Measurements from ENCODE around the gene GUCA1A. TPM values are rescaled to one million over a fixed set of nuclear protein-coding genes. Genes with fewer than 3 reads are reported as not detected.
A peak's percentile ranks its signal among the peaks of the same experiment; 100 is the strongest.

Gene GUCA1A
- polyA plus RNA-seq, 1 experiment, result 0.20 TPM

- DNase-seq (ENCODE audit: low read depth), result no peak
- CTCF ChIA-PET, result interaction anchor here (1.4 kb wide), 1 partner anchor 11 kb away, joined by 5 read pairs; no protein-coding TSS in a partner anchor
- Histone ChIP-seq H3K27me3 (ENCODE audit: control insufficient read depth, insufficient read depth, low read length) (no peaks in the 10 kb centered on the region), H3K4me3 (ENCODE audit: low read depth, low read length) (no peak overlapping the region), H3K36me3 (ENCODE audit: control insufficient read depth, insufficient read depth, low read length) (no peaks in the 10 kb centered on the region)
- POLR2A ChIA-PET, result no interaction called here
- TF ChIP-seq CTCF (IDR thresholded peaks at IDR 0.05; ENCODE audit: insufficient read depth, low read depth, low read length), result no peak
Measured at GRCh38 chr6:42135722-42136121, 37.4 kb upstream of the GUCA1A start.

- peak; percentile 49 for TF ChIP-seq CTCF (IDR thresholded peaks at IDR 0.05; ENCODE audit: insufficient read depth, low read depth, low read length)
- no peak for DNase-seq (ENCODE audit: low read depth)
- Histone ChIP-seq H3K4me3 (ENCODE audit: low read depth, low read length) (no peak overlapping the region), H3K27me3 (ENCODE audit: control insufficient read depth, insufficient read depth, low read length) (no peaks in the 10 kb centered on the region), H3K36me3 (ENCODE audit: control insufficient read depth, insufficient read depth, low read length) (no peaks in the 10 kb centered on the region)
- CTCF ChIA-PET, result interaction anchor here (0.8 to 1.4 kb wide), 3 partner anchors 12 to 29 kb away, joined by 3 to 5 read pairs (median 5); no protein-coding TSS in a partner anchor
- POLR2A ChIA-PET, result interaction anchor here (0.6 to 0.7 kb wide), 2 partner anchors 67 to 1229 kb away, joined by 3 to 6 read pairs; no protein-coding TSS in a partner anchor
Measured at GRCh38 chr6:42136508-42137193, 36.5 kb upstream of the GUCA1A start.

GRCh38 chr6:42137194-42137753 lies 35.9 kb upstream of the GUCA1A start:
- no peak for TF ChIP-seq CTCF (IDR thresholded peaks at IDR 0.05; ENCODE audit: insufficient read depth, low read depth, low read length)
- CTCF ChIA-PET, result interaction anchor here (0.8 to 0.9 kb wide), 2 partner anchors 27 to 29 kb away, joined by 3 to 5 read pairs; no protein-coding TSS in a partner anchor
- POLR2A ChIA-PET, result interaction anchor here (0.6 to 0.7 kb wide), 2 partner anchors 68 to 1229 kb away, joined by 3 to 6 read pairs; no protein-coding TSS in a partner anchor
- Histone ChIP-seq H3K36me3 (ENCODE audit: control insufficient read depth, insufficient read depth, low read length) (no peaks in the 10 kb centered on the region), H3K27me3 (ENCODE audit: control insufficient read depth, insufficient read depth, low read length) (no peaks in the 10 kb centered on the region), H3K4me3 (ENCODE audit: low read depth, low read length) (no peak overlapping the region)
- DNase-seq (ENCODE audit: low read depth), result no peak

- no peaks in the 10 kb centered on the region for H3K36me3 ChIP-seq (ENCODE audit: control insufficient read depth, insufficient read depth, low read length)
- no peak overlapping the region for H3K4me3 ChIP-seq (ENCODE audit: low read depth, low read length)
- no peaks in the 10 kb centered on the region for H3K27me3 ChIP-seq (ENCODE audit: control insufficient read depth, insufficient read depth, low read length)
- DNase-seq (ENCODE audit: low read depth), result no peak
- ChIA-PET CTCF (no interaction called here), POLR2A (no interaction called here)
- TF ChIP-seq CTCF (IDR thresholded peaks at IDR 0.05; ENCODE audit: insufficient read depth, low read depth, low read length), result no peak
Measured at GRCh38 chr6:42138190-42138589, 35.0 kb upstream of the GUCA1A start.
